Fibroblast of skin of scalp (primary cell): ENCODE data around the gene BDNF.
"Not testable (repeated sequence)": the region's sequence is repeated elsewhere in the genome, so short reads cannot be mapped to it uniquely, and the experiment has no call there.

Experiments
- DNase-seq: peaks from one replicate; pipeline ENCODE4 v3.0.0-alpha.2; 2013

Gene BDNF

DNA sequence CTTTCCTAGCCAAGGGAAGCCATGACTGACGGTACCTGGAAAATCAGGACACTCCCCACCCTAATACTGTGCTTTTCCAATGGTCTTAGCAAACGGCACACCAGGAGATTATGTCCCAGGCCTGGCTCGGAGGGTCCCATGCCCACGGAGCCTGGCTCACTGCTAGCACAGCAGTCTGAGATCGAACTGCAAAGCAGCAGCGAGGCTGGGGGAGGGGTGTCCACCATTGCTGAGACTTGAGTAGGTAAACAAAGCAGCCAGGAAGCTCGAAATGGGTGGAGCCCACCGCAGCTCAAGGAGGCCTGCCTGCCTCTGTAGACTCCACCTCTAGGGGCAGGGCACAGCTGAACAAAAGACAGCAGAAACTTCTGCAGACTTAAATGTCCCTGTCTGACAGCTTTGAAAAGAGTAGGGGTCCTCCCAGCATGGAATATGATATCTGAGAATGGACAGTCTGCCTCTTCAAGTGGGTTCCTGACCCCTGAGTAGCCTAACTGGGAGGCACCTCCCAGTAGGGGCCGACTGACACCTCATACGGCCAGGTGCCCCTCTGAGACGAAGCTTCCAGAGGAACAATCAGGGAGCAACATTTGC, 34.6 kb downstream of the BDNF start:
- DNase-seq: not testable (repeated sequence)

DNA sequence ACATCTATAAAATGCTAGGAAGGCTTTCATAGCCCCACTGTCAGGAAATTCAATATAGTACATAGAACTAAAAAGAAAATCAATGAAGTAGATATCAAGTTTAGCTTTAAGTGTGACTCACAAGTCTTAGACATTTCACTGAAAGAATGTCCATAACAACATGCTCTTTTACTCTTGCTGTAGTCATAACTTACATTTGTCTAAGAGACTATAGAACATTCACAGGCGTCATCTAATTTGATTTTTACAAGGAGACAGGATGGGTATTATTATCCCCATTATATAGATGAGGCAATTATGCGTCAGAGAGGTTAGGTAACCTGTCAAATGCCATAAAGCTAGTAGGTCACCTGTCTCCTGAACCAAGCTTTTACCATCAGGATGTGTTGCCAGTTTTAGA, 36.9 kb downstream of the BDNF start:
- no peak for DNase-seq

DNA sequence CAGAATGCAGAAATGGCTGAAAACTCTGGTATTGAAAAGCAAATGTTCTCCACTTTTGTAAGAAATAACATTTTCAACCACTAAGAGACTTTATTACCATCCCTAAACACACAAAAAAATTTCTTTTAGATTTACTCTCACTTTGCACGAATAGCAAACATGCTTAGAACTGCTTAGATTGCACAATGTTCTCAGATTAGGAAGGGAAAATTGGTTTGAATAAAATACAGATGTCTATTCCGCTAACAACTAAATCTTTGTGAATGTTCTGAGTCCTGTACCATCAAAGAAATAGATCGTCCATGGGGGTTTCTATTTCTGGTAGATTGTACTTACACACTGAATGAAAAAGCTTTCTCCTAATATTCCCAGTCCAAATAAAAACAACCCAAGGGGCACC, 40.1 kb downstream of the BDNF start:
- no peak for DNase-seq

DNA sequence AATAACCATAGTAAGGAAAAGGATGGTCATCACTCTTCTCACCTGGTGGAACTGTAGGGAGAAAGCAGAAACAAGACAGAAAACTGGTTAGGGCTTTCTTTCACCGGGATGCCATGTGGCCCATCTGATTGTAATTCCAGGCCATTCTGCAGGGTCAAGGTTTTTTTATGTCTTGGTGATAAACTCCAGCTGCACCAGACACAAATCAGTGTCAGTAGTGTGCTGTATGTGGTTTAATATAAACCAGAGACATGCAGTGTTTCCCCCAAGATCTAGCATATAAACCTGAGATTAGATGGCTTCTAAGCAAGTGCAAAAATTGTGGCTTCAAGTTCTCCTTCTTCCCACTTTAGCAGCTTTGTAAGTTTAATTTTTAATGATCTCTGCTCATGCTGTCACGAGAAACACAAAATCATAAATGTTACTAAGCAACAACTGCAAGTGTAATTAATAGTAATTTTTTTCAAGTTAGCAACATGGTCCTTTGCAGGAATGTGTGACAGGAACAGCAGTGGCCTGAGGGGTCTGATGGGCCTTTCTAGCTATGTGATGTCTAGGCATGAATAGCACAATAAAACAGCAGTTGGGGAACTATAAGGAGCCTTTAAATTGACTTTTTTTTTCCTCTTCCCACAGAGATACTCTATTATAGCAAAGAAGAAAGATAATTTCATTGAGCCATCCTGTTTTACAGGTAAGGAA, 41.6 kb downstream of the BDNF start:
- no peak for DNase-seq

DNA sequence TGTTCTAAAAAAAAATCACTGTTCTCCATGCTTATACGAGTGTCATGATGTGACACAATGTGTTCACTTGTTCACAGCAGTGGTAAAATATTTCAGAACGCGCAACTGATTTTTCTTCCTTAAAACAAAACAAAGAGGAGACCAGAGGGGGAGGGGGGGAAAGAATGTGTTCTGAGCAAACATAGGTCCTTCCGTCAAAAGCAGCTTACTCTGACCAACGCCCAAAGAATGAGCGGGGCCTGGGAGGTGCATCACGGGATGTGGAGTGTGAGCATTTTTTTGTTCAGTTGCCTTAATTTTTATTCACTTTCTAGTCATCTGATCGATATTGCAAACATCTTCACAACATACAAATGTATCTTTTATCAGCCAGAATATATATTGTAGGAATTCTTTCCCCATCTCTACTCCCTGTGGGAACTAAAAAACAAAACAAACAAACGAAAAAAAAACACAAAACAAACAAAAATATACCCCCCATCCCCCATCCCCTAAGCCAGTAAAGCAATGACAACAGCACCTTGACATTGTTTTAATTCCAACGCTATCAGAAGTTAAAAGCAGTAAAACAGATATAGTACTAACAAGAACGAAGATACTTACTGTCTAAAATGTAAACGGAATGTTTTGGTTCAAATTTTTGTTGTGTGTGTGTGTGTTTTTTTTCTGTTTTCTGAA, 43.3 kb downstream of the BDNF start:
- no peak for DNase-seq

DNA sequence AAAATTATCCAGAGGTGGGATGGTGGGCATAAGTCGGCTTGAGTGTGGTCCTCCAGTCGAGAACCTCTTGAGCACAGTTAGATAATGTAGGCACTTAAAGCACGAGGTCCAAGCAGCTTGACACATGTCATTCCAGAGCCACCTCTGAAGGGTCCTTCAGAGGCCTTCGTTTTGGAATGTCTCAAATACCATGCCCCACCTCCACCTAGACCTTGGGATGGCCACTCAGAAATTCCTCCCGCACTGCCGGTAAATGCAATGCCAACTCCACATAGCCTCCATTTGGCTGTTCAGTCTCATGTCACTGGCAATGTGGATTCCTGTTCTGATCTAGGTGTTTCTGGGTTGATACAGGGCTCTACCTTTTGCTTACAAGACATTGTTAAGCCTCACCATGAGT, 43.9 kb downstream of the BDNF start:
- no peak for DNase-seq

DNA sequence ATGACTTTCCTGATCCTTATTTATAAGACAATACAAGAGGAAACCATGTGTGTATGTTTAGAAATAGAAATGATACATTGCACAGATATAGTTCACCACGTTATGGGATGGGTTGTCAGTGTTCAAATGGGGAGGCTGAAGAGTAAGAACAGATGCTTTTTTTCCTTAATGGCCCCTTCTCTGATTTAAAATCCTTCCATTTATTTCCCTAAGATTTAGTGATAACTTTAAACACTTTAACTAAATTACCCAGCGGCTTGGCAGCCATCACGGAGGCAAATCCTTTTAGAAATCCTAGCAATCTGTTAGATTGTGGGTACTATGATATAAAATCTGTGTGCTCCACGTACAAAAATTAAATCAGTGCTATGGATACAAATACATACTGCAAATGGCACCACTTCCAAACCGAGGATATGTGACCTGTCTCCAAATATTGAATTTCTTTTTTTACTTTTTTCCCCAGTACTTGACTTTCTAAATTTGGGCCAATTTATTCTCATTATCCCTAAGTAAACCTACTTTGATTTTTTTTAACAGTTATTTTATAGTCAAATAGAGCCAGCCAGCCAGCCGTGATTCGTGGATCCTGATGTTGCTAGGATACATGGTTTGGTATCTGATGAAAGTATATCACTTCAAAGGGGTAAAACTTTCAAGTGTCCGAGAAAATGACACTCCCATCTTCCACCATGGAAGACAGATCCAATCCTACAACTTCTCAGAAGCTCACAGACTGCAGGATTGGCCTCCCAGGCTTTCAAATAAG, 46.1 kb downstream of the BDNF start:
- no peak for DNase-seq

DNA sequence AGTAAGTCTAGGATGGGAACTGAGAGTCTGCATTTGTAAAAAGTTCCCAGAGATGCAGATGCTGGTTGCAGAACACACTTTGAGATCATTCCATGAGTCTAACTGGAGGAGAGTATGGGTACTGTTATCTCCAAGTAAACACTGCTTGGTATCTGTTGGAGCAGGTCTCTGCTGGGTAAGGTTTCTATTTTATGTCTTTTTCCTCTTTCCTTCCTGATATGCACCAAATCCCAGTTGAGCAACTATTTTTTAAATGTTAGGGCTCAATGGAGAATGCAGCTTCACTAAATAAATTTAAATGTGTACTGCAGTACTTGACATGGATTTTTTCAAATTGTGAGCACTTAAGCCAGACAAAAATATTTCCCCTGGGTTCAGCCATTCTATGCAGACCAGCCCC, 48.5 kb downstream of the BDNF start:
- DNase-seq: no peak

DNA sequence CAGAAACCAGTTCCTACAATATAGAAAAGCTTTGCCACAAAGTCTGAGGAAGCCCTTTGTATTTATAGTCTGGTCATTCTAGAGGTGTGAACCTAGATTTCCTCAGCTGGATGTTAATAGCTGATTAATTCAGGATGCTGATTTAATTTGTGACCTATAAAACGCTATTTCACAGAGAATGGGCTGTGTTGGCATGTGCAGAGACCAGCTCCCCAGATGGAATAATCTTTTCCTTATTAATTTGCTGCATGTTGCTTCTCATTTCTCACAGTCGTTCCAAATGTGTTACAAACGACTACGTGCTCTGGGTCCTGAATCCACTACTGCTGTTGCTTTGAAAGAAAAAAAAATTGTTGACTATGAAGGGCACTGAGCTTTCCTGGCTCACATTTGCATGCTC, 49.3 kb downstream of the BDNF start:
- no peak for DNase-seq

DNA sequence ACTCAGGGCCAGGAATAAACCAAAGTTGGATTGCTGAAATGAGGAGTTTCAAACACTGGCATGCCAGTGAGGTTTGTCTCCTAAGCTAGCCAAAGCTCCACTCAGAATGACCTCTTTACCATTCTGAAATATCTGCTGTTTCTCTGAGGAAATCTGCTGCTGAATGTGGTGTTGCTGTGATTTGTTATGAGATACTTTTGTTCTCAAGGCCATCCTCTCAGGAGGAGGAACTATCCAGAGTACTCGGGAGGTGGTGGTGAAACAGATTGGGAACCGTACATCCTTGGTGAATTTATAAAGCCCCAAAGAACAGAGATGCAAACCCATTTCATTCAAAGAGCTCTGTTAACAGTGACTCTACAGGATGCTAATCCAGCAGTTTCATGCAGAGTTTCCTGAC, 50.5 kb downstream of the BDNF start:
- no peak for DNase-seq

DNA sequence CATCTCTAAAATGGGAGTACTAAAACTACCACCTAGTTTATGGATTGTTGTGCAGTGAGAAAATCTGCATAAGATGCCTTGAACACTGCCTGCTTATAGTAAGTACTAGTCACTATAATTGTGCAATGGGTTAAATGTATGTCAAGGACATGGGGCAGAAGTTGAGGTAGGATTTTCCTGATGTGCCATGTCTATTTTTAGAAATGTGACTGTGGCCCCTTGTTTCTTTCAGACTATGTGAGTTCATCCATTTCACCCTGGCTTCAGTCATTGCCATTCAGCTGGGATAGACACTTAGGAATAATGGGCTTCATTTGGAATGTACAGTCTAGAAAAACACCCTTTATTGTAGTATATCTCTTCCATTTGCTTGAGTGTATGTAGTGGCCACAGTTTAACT, 51.4 kb downstream of the BDNF start:
- no peak for DNase-seq

DNA sequence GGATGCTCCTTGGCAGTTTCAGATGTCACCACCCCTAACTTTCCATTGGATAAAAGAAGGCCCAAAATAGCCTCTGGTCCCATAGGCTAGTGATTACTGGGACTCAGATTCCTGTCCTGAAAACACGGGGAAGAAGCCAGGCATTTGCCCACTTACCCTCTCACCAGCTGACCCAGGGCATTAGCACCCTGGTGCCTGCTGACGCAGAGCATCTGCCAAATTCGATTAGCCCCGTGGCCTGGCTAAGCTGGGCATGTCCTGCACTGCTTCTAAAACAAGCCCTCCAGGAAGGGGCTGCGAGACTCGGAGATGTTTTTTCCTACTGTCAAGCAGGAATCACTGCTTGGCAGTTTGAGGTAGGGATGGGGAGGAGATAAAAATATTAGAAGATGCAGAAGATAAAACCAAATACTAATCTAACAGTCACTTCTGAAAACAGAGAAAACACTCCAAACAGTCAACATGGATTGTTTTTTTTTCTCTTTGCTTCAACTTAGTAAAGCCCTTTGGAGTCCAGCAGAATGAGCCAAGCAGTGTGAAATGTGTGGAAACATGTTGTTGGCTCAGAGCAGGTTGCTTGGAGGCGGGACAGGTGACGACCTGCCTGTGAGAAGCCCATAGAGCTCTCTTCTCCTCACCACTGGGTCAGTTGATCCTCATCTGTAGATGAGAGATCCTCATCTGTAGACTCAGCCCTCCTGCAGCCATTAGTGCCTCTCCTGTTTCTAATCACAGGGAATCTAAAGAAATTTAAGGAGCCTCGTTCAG, 54.0 kb downstream of the BDNF start:
- no peak for DNase-seq

DNA sequence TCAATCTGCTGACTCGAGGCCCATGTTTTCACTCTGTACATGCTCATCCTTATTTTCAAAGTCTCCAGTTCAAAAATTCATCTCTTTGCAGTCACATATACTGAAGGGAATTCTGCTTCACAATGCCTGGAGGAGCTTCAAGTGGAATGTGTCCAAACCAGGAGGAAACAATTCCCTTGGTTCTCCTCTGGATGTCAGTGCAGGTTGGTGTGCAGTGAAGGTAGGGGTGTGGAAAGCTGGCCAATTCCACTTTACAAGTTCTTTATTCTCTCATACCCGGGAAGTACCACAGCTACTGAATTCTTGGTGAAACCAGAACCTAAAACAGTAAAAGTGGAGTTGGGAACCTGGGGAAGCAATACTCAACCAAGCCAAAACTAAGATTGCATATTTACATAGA, 57.3 kb downstream of the BDNF start:
- DNase-seq: no peak

DNA sequence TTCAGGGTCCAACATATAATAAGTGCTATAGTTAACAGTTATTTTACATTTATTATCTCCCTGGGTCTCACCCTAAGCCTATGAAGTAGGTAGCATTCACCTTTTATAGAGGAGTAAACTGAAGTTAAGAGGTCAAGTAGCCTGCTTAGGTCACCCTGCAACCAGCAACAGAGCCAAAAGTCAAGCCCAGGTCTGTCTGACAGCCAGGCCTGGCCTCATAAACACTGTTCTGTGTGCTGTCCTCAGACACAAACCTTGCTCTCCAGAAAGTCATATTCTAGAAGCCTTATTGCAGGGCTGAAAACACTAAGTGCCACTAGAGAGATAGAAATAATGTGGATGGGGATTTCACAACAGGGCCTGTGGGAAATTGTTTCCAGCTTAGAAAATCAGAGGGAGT, 59.3 kb downstream of the BDNF start:
- no peak for DNase-seq

DNA sequence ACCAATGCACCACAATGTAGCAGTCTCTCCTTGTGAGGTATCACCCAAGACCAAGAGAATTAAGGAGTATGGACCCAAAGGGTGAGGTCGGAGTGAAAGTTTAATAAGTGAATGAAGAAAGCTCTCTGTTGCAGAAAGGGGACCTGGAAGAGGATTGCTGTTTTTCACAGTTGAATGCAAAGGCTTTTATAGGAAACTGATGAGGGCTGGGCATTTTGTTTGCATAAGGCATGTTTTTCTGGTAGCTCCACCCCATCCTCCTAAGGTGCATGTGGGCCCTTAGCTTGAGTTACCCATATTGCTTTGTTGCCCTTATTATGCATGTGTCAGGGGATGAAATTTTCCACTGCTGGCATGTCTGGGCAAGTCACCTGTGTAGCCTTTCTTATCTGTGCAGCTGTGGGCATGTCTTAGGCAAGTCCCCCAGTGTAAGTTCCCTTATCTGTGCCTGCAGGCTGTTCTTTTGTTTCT, 64.7 kb downstream of the BDNF start:
- no peak for DNase-seq

DNA sequence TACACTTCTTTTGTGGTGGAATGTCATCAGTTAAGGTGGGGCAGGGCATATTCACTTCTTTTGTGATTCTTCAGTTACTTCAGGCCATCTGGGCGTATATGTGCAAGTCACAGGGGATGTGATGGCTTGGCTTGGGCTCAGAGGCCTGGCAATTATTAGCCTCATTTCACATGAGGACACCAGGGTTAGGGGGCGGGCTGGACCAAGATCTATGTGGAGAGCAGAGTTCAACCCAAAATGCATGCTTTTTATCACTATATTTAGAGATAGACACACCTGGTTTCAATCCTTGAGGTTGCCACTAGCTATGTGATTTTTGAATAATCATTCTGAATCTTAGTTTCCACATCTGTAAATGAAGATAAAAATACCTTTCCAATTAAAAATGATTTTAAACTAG, 65.5 kb downstream of the BDNF start:
- DNase-seq: not testable (repeated sequence)

DNA sequence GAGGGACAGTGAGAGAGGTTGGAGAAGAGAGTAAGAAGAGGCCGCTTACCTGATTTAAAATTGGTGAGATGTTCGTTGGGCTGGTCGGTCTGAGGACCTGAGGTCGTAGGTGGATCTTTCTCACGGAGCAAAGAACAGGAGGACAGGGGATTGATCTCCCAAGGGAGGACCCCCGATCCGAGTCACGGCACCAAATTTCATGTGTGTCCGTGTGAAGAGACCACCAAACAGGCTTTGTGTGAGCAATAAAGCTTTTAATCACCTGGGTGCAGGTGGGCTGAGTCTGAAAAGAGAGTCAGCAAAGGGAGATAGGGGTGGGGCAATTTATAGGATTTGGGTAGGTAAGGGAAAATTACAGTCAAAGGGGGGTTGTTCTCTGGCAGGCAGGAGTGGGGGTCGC, 66.0 kb downstream of the BDNF start:
- DNase-seq: not testable (repeated sequence)

DNA sequence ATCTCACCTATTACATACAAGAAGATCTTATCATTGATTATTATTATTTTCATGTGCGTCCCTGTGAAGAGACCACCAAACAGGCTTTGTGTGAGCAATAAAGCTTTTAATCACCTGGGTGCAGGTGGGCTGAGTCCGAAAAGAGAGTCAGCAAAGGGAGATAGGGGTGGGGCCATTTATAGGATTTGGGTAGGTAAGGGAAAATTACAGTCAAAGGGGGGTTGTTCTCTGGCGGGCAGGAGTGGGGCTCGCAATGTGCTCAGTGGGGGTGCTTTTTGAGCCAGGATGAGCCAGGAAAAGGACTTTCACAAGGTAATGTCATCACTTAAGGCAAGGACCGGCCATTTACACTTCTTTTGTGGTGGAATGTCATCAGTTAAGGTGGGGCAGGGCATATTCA, 71.2 kb downstream of the BDNF start:
- DNase-seq: not testable (repeated sequence)

DNA sequence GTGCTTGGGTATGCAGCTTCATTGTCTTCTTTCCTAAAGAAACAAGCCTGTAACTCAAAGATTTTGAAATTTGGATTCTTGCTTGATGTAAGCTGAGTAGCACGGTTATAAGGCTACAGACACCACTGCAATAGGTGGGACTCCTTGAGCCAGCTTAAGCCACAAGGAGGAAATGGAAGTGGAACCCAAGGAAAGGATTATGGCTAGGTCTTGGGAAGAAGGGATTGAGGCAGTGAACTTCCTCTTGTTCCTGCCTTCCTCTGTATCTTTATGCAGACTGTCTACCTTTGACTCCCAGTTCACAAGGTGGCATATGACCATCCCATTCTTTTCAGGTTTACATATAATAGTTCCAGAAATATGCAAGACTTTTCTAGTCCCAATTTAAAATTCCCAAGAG, 72.3 kb downstream of the BDNF start:
- no peak for DNase-seq

DNA sequence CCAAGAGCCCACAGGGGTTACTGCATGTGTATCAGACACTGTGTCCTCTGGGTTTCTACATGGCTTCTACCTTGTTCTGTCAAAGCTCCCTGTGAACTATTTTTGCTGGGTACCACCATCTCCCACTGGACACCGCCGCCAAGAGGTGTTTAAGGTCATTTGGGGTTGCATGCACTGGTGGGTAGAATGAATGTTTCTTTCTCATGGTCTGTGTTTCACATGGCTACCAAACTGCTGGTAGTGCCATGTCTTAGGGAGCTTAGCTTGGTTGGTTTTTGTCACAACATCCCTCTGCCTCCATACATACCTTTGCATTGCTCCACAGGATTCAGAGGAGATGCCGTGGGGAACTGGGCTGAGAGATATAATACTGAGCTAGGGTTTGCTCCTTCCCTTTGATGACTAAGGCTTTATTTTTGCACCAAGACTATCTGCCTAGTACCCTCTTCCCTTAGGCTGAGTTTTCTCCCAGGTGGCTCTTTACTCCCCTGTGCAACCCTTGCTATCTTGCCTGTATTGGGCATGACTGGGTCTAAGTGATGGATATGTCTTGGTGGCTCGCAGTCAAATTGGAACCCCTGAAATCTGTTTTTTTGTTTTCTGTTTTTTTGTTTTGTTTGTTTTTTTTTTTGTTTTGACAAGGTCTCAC, 73.2 kb downstream of the BDNF start:
- DNase-seq: no peak

DNA sequence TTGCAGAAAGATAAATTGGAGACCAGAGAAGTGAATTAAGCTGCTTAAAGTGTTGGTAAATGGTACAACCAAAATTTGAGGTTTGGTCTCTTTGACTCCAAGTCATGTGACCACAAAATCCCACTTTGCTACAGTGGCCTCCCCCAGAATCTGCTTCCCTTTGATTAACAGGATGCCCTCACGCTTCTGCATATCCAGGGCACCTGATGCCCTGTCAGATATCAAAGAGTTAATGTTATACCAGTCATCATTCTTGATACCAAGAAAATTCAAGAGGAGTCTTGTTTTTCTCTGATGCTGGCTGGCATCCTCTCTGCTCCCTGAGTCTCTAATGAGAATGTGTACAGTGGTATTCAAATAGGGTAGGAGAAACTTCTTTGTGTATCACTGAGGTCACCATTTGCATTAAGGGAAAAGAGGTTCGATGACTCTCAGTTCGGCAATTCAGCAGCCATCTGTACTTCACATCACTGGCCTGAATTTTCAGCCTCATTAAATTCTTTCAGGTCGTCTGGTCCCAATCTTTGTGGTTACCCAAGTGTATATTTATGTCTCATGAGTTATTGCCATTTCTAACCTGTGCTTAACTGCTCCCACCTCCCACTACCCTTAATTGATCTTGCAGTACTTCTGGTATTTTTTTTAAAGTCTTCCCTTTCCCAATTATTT, 73.9 kb downstream of the BDNF start:
- DNase-seq: no peak
